Ovary (tissue), 9 donors: ENCODE data around the gene ZCCHC14. TPM values are rescaled to one million over a fixed set of nuclear protein-coding genes. Genes with fewer than 3 reads are reported as not detected.
"Not testable (repeated sequence)": the region's sequence is repeated elsewhere in the genome, so short reads cannot be mapped to it uniquely, and the experiment has no call there.

ENCODE experiments used
- DNase-seq, 5 donors: peaks; one replicate each; pipeline ENCODE4 v3.0.0-alpha.2; 2019 to 2020
- H3K27ac ChIP-seq, 2 donors: fragments of 200-600 bp; one replicate each; pipeline versions ENCODE4 v1.5.1 to v1.8.0; 2019 to 2022
- H3K27me3 ChIP-seq: fragments of 200-600 bp; one replicate; pipeline ENCODE4 v1.8.0; 2022
- H3K36me3 ChIP-seq: fragments of 200-600 bp; sonication (generic); one replicate; pipeline ENCODE4 v1.5.1; 2019
- H3K4me1 ChIP-seq: one replicate; pipeline ENCODE4 v1.8.1; 2013; ENCODE audit warnings: mild to moderate bottlenecking, moderate library complexity; ENCODE audit not compliant: insufficient read depth
- H3K4me3 ChIP-seq: fragments of 200-600 bp; sonication (generic); one replicate; pipeline ENCODE4 v1.5.1; 2017
- H3K9me3 ChIP-seq, 2 donors: fragments of 200-600 bp in 1 of 2; sonication (generic) in 1 of 2; one replicate each; pipeline versions ENCODE4 v1.5.1 to v1.8.1; 2013 to 2019; ENCODE audit warnings: mild to moderate bottlenecking in 1 of 2, moderate library complexity in 1 of 2
- EP300 ChIP-seq: sonication (generic); formaldehyde crosslinking; IDR thresholded peaks from one replicate; pipeline ENCODE4 v1.6.1; 2017; ENCODE audit warnings: antibody characterized with exemption
- POLR2A ChIP-seq: fragments of 450-650 bp; IDR thresholded peaks from one replicate; pipeline ENCODE4 v1.6.1; 2017; ENCODE audit warnings: antibody characterized with exemption, mild to moderate bottlenecking, moderate library complexity
- WGBS, 3 donors: extraction: QIAGEN DNeasy Blood & Tissue Kit in 1 of 3; methylation state at CpG; one replicate each; pipeline versions ENCODE4 v1.1.5 to v1.1.7; 2013 to 2017; 5-methylcytosine and 5-hydroxymethylcytosine counted together
- intact Hi-C, 4 donors: fragments of 100-400 bp; cut with DNase I; formaldehyde crosslinking; loops; one replicate each; pipeline versions ENCODE4 v1.11.0 to v1.15.1; 2022 to 2023
- polyA plus RNA-seq, 2 donors: library from polyadenylated mRNA; stranded (reverse); fragments of 200-250 nt in 1 of 2; fragments of 350-450 nt in 1 of 2; fragmentation: Illumina TruSeq in 1 of 2; extraction: RNeasy Lipid Tissue Mini Kit (QIAGEN cat#74804) in 1 of 2; gene quantifications; one replicate each; pipeline ENCODE4 v1.2.3, GENCODE V29; 2013 to 2014
- total RNA-seq, 7 donors: library from RNA; depleted of rRNA in 2 of 7; stranded (reverse); fragments of >200 nt in 2 of 7; fragmentation: NEBNext Ultra II Directional in 3 of 7; extraction: Animal tissue kit (Norgen Biotek cat#: 25700) in 3 of 7; gene quantifications; one replicate each; pipeline versions ENCODE4 v1.1.0 to v1.2.4, GENCODE V29; 2016 to 2023
- TF ChIP-seq, protein P1 (sequence below), 3 donors: fragments of 450-650 bp in 2 of 3; fragments of 200-600 bp in 1 of 3; IDR thresholded peaks; one replicate each; pipeline versions ENCODE4 v1.5.1 to v1.8.0; 2016 to 2022; ENCODE audit warnings: antibody characterized with exemption in 3 of 3, mild to moderate bottlenecking in 1 of 3
- donor health status: DM: no; HTN: no; CAD: no; lungs with moderate emphysema.
- donor health status: DM: no; HTN: no; CAD: no.
- donor health status: Bipolar disorder and iron deficiency.
- donor health status: DM: yes; HTN: yes; CAD: no.
- donor health status: DM: no; HTN: no; CAD: no.
- donor health status: DM: yes; HTN: yes; CAD: no.

Gene ZCCHC14
- total and polyA plus RNA-seq, 9 donors = 16.1 to 37.6 (median 31.0) TPM

DNA sequence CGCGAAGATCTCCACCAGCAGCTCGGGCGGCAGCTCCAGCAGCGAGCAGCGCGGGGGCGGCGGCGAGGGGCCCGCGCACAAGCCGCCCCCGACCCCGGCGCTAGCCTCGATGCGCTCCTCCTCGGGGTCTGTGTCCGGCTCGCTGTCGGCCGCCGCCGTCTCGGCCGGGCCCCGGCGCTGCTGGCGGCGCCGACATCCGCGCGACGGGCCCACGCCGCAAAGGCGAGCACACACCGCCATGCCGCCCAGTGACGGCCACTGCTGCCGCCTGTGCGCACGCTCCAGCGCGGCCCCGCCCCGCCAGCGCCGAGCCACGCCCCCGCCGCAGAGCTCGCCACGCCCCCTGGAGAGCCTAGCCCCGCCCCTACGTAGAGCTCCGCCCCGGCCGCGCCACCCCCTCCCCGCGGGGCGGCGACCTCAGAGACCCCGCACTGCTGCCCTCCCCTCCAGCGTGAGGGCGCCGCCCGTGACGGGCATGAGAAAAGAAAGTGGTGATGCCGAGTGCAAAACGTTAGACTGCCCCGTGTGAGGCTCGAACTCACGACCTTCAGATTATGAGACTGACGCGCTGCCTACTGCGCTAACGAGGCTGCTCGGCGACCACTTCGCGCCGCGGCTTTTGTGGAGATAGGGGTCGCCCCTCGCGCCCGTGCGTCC is 109.2 kb downstream of the ZCCHC14 start, which contains the start of gene FBXO31:
FBXO31 (minus strand) TSS at position 272 of the 657 bp plus-strand sequence; CDS start at position 240, 32 bp downstream.
- 0 to 1% (median 1%) methylated on average over 61 to 92 of the region's 92 CpGs for WGBS, 3 donors
- intact Hi-C loops = loop anchor here in 1 of 4 donors (10.0 kb wide), 1 partner anchor 59 kb away; no protein-coding TSS in a partner anchor
- Histone ChIP-seq H3K9me3 (no peaks in the 10 kb centered on the region), H3K4me3 (peak within 1 kb of the TSS; percentile 66), H3K27me3 (no peaks in the 10 kb centered on the region), H3K27ac (peak within 1 kb of the TSS; percentile 72 to 86), H3K4me1 (peaks cover 14% of the 10 kb centered on the region), H3K36me3 (no peaks in the 10 kb centered on the region)
- DNase-seq = peak; percentile 85 to 94 (median 91)
- peak; percentile 83 for TF ChIP-seq POLR2A
- no peak for TF ChIP-seq EP300
- TF ChIP-seq, protein P1, sequence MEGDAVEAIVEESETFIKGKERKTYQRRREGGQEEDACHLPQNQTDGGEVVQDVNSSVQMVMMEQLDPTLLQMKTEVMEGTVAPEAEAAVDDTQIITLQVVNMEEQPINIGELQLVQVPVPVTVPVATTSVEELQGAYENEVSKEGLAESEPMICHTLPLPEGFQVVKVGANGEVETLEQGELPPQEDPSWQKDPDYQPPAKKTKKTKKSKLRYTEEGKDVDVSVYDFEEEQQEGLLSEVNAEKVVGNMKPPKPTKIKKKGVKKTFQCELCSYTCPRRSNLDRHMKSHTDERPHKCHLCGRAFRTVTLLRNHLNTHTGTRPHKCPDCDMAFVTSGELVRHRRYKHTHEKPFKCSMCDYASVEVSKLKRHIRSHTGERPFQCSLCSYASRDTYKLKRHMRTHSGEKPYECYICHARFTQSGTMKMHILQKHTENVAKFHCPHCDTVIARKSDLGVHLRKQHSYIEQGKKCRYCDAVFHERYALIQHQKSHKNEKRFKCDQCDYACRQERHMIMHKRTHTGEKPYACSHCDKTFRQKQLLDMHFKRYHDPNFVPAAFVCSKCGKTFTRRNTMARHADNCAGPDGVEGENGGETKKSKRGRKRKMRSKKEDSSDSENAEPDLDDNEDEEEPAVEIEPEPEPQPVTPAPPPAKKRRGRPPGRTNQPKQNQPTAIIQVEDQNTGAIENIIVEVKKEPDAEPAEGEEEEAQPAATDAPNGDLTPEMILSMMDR (IDR thresholded peaks at IDR 0.05) = peak in 1 of 3 donors; percentile 22

DNA sequence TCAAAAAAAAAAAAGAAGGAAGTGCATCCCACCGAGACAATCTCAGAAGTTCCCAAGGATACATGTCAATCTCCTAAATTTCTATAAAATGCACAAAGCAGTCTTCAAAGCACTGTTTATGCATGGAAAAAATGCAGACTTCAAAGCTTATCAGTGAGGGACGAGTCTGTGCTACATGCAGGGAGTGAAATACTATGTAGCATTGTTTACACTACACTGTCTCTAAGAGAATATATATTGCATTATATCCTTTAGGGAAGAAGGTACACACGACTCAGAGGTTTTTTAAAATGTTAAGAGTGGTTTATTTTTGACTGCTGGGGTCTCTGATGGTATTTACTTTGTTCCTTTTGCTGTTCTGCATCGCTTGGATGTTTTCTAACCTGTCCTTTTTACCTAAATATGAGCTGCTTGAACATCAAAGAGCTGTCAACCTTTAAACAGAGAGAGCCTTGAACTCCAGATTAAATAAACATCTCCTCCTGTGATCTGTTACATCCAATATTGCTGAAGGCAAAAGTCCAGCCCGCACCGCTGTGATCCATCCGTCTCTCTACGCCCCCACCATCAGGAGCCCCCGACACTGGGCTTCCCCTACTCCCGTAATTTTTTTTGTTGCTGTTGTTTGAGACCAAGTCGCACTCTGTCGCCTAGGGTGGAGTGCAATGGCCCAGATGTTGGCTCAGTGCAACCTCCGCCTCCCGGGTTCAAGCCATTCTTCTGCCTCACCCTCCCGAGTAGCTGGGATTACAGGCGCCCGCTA is 110.6 kb downstream of the ZCCHC14 start:
- peak overlapping the region; percentile 66 for H3K4me3 ChIP-seq
- H3K9me3 ChIP-seq = no peaks in the 10 kb centered on the region
- DNase-seq = no peak
- intact Hi-C loops = loop anchor here in 1 of 4 donors (10.0 kb wide), 1 partner anchor 57 kb away; no protein-coding TSS in a partner anchor
- no peaks in the 10 kb centered on the region for H3K27me3 ChIP-seq
- H3K4me1 ChIP-seq = peaks cover 9% of the 10 kb centered on the region
- TF ChIP-seq, protein P1 (IDR thresholded peaks at IDR 0.05) = no peak
- TF ChIP-seq POLR2A (no peak), EP300 (no peak)
- peak overlapping the region in 1 of 2 donors; percentile 72 for H3K27ac ChIP-seq
- H3K36me3 ChIP-seq = no peaks in the 10 kb centered on the region
- 5 to 11% (median 6%) methylated on average over 17 of the region's 17 CpGs for WGBS, 3 donors

DNA sequence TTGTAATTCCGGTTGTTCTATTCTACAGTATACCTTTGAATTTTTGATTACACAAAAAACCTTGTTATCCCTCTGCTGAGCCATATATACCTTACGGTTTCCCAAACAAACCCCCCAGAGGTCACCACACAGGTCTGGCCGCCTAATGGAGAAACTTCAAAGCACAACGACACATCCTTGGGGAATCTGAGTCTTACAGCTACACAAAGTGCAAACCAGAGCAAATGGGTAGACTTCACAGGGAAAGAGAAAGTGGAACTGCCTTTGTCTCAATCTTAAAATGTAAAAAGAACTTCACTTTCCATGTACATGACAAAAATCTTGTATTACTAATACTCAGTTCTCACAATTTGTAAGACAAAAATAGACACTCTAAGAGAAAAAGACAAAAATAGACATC is 111.9 kb downstream of the ZCCHC14 start:
- peak overlapping the region in 1 of 2 donors; percentile 50 for H3K27ac ChIP-seq
- intact Hi-C loops = loop anchor here in 1 of 4 donors (10.0 kb wide), 1 partner anchor 56 kb away; no protein-coding TSS in a partner anchor
- WGBS, 3 donors = 29 to 35% (median 34%) methylated on average over 4 of the region's 4 CpGs
- H3K4me1 ChIP-seq = peaks cover 11% of the 10 kb centered on the region
- H3K4me3 ChIP-seq = peak overlapping the region; percentile 66
- no peaks in the 10 kb centered on the region for H3K9me3 ChIP-seq
- H3K36me3 ChIP-seq = no peaks in the 10 kb centered on the region
- peak in 1 of 5 donors; percentile 1 for DNase-seq
- TF ChIP-seq EP300 (no peak), POLR2A (no peak)
- TF ChIP-seq, protein P1 (IDR thresholded peaks at IDR 0.05) = no peak
- no peaks in the 10 kb centered on the region for H3K27me3 ChIP-seq

DNA sequence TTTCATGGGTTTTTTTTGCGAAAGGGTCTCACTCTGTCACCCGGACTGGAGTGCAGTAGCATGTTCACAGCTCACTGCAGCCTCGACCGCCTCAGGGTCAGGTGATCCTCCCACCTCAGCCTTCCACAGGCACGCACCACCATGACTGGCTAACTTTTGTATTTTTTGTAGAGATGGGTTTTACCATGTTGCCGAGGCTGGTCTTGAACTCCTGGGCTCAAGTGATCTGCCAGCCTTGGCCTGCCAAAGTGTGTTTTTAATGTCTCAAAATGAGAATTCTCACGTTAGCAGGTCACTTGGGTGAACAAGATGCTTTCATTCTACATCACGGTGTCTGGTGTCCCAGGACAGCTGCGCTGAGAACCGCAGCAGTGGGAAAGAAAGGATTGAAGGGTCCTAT is 112.4 kb downstream of the ZCCHC14 start:
- WGBS, 3 donors = 74 to 83% (median 79%) methylated on average over 10 of the region's 10 CpGs

DNA sequence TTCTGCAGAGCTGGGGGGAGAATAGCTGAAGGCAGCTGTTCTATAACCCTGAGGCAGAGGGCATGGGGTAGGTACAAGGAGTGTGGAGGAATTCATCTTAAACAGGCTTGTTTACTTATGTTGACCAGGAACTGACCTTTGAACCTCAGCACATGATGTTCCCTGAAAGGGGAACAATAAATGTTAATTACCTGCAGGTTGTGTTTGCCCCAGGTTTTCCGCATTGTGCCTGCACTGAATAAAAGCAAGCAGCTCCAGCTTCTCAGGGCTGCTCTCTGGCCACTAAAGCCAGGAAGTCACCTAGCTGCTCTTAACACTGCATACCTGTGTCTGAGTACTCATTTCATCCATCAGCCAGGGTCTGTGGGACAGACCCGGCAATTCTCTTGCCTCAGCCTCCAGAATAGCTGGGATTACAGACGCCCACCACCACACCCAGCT is 113.5 kb downstream of the ZCCHC14 start:
- H3K36me3 ChIP-seq, H3K27me3 ChIP-seq, H3K4me3 ChIP-seq, DNase-seq, H3K9me3 ChIP-seq, H3K27ac ChIP-seq: not testable (repeated sequence)
- intact Hi-C loops = loop anchor here in 1 of 4 donors (10.0 kb wide), 1 partner anchor 55 kb away; no protein-coding TSS in a partner anchor
- H3K4me1 ChIP-seq = peaks cover 18% of the 10 kb centered on the region
- WGBS, 3 donors = 90 to 96% (median 92%) methylated on average over 3 of the region's 3 CpGs

More for the DNA sequence above, 112.4 kb downstream of the ZCCHC14 start:
- TF ChIP-seq POLR2A = no peak
- TF ChIP-seq, protein P1 (IDR thresholded peaks at IDR 0.05) = no peak
- no peak for TF ChIP-seq EP300
- Histone ChIP-seq H3K4me3 (no peak overlapping the region), H3K27me3 (no peaks in the 10 kb centered on the region), H3K9me3 (no peaks in the 10 kb centered on the region), H3K36me3 (no peaks in the 10 kb centered on the region), H3K4me1 (peaks cover 15% of the 10 kb centered on the region), H3K27ac (peak overlapping the region in 1 of 2 donors; percentile 50)
- peak in 1 of 5 donors; percentile 19 for DNase-seq
- intact Hi-C loops = loop anchor here in 1 of 4 donors (10.0 kb wide), 1 partner anchor 56 kb away; no protein-coding TSS in a partner anchor
